Left lung (tissue), 10 donors: Measurements from ENCODE around the gene FAM117A. TPM values are rescaled to one million over a fixed set of nuclear protein-coding genes. Genes with fewer than 3 reads are reported as not detected.
A peak's percentile ranks its signal among the peaks of the same experiment; 100 is the strongest.

Source experiments
- ATAC-seq: fragments of 200-7000 bp; cut with Tn5 transposase; one replicate; pipeline ENCODE4 v1.9.1; 2020; ENCODE audit warnings: moderate library complexity
- DNase-seq, 4 donors: peaks; one replicate each; pipeline ENCODE4 v3.0.0-alpha.2; 2013 to 2020
- H3K27ac ChIP-seq, 2 donors: fragments of 200-600 bp; sonication (generic) in 1 of 2; one replicate each; pipeline versions ENCODE4 v1.5.0 to v1.8.0; 2020 to 2021
- H3K27me3 ChIP-seq, 2 donors: fragments of 200-600 bp; sonication (generic) in 1 of 2; one replicate each; pipeline versions ENCODE4 v1.5.0 to v1.8.0; 2020 to 2021
- H3K36me3 ChIP-seq, 2 donors: fragments of 200-600 bp; sonication (generic) in 1 of 2; one replicate each; pipeline versions ENCODE4 v1.5.0 to v1.8.0; 2020 to 2021
- H3K4me1 ChIP-seq, 2 donors: fragments of 200-600 bp; one replicate each; pipeline ENCODE4 v1.8.0; 2021
- H3K4me3 ChIP-seq, 2 donors: fragments of 200-600 bp; sonication (generic) in 1 of 2; one replicate each; pipeline versions ENCODE4 v1.5.0 to v1.8.0; 2020 to 2021; ENCODE audit warnings: mild to moderate bottlenecking in 1 of 2
- H3K9me3 ChIP-seq, 2 donors: fragments of 200-600 bp; sonication (generic) in 1 of 2; one replicate each; pipeline versions ENCODE4 v1.5.0 to v1.8.0; 2020 to 2021
- intact Hi-C, 2 donors: fragments of 100-400 bp; cut with DNase I; formaldehyde crosslinking; loops; one replicate each; pipeline versions ENCODE4 v1.11.2 to v1.14.2; 2022
- polyA plus RNA-seq, 6 donors: library from polyadenylated mRNA; unstranded; fragments of 120-200 nt; gene quantifications; one replicate each; pipeline ENCODE4 v1.2.1, GENCODE V29; 2013; ENCODE audit not compliant: insufficient read length in 6 of 6
- total RNA-seq, 2 donors: library from RNA; stranded (reverse); fragmentation: NEBNext Ultra II Directional; extraction: Animal tissue kit (Norgen Biotek cat#: 25700); gene quantifications; one replicate each; pipeline ENCODE4 v1.2.1, GENCODE V29; 2021
- TF ChIP-seq, protein P1 (sequence below), 2 donors: fragments of 200-600 bp; sonication (generic) in 1 of 2; IDR thresholded peaks; one replicate each; pipeline versions ENCODE4 v1.5.0 to v1.8.0; 2021; ENCODE audit warnings: antibody characterized with exemption in 2 of 2
- donor health status: DM: no; HTN: yes; CAD: no.
- donor health status: DM: no; HTN: no; CAD: no.

Gene FAM117A
- total and polyA plus RNA-seq, 8 donors, result 11.9 to 27.1 (median 24.1) TPM

DNA sequence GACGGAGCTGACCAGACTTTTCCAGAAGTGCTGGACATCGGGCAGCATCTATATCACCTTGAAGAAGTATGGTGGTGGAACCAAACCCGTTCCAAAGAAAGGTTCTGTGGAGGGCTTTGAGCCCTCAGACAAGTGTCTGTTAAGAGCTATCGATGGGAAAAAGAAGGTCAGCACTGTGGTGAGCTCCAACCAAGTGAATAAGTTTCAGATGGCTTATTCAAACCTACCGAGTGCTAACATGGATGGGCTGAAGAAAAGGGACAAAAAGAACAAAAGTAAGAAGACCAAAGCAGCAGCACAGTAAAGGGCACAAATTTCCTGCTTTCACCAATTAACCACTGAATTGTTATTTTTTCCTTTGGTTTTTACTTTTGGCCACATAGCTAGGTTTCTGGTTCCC lies 31.4 kb upstream of the FAM117A start:
- TF ChIP-seq, protein P1, sequence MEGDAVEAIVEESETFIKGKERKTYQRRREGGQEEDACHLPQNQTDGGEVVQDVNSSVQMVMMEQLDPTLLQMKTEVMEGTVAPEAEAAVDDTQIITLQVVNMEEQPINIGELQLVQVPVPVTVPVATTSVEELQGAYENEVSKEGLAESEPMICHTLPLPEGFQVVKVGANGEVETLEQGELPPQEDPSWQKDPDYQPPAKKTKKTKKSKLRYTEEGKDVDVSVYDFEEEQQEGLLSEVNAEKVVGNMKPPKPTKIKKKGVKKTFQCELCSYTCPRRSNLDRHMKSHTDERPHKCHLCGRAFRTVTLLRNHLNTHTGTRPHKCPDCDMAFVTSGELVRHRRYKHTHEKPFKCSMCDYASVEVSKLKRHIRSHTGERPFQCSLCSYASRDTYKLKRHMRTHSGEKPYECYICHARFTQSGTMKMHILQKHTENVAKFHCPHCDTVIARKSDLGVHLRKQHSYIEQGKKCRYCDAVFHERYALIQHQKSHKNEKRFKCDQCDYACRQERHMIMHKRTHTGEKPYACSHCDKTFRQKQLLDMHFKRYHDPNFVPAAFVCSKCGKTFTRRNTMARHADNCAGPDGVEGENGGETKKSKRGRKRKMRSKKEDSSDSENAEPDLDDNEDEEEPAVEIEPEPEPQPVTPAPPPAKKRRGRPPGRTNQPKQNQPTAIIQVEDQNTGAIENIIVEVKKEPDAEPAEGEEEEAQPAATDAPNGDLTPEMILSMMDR (IDR thresholded peaks at IDR 0.05), result no peak
- no peak overlapping the region for H3K27ac ChIP-seq
- H3K27me3 ChIP-seq, result no peaks in the 10 kb centered on the region
- intact Hi-C loops, result no loop called here
- DNase-seq (no peak), ATAC-seq (no peak)
- peaks cover 2 to 35% of the 10 kb centered on the region in 2 donors for H3K4me1 ChIP-seq
- peaks cover 0 to 88% of the 10 kb centered on the region in 2 donors for H3K36me3 ChIP-seq
- H3K4me3 ChIP-seq, result no peak overlapping the region
- H3K9me3 ChIP-seq, result no peaks in the 10 kb centered on the region

DNA sequence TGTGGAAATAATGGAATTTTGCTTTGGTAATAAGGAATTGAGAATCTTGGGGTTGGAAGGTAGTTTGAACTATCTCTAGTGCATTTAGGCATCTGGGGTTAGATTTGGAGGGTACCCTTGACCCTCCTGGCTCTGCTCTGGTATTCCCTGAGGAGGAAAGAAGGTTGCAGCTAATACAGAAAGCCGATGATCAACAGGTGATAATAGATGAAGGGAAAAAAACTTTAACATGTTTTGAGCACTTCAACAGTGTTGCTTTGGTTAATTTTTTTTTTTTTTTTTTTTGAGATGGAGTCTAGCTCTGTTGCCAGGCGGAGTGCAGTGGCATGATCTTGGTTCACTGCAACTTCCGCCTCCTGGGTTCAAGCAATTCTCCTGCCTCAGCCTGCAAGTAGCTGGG lies 29.4 kb upstream of the FAM117A start:
- TF ChIP-seq, protein P1 (IDR thresholded peaks at IDR 0.05), result no peak
- Histone ChIP-seq H3K27me3 (no peaks in the 10 kb centered on the region), H3K9me3 (no peaks in the 10 kb centered on the region), H3K4me3 (no peak overlapping the region), H3K4me1 (peaks cover 13 to 46% of the 10 kb centered on the region in 2 donors), H3K27ac (no peak overlapping the region), H3K36me3 (peaks cover 0 to 68% of the 10 kb centered on the region in 2 donors)
- ATAC-seq (no peak), DNase-seq (no peak)
- intact Hi-C loops, result no loop called here

DNA sequence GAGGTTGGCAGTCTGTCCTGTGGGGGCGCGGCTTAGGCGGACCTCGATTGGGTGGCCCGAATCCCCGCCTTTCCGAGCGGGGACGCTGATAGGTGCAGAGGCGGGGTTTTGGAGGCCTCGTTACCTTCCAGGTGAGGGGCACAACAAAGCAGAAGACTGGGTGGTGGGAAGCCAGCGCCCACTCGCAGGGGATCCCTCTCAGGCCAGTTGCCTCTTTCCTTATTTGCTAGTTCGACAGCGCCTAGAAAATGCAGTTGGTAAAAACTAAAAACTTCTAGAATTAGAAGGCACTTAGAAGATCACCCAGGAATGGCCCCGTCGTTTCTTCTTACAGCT lies 25.3 kb upstream of the FAM117A start:
- intact Hi-C loops, result loop anchor here in 1 of 2 donors (10.0 kb wide), 1 partner anchor 214 kb away; the partner anchor contains the start of gene NXPH3
- Histone ChIP-seq H3K9me3 (no peaks in the 10 kb centered on the region), H3K4me3 (peak overlapping the region; percentile 95 to 96), H3K4me1 (peaks cover 13 to 32% of the 10 kb centered on the region in 2 donors), H3K27me3 (no peaks in the 10 kb centered on the region), H3K36me3 (peaks cover 0 to 28% of the 10 kb centered on the region in 2 donors), H3K27ac (peak overlapping the region in 1 of 2 donors; percentile 100)
- TF ChIP-seq, protein P1 (IDR thresholded peaks at IDR 0.05), result no peak
- DNase-seq (no peak), ATAC-seq (no peak)

DNA sequence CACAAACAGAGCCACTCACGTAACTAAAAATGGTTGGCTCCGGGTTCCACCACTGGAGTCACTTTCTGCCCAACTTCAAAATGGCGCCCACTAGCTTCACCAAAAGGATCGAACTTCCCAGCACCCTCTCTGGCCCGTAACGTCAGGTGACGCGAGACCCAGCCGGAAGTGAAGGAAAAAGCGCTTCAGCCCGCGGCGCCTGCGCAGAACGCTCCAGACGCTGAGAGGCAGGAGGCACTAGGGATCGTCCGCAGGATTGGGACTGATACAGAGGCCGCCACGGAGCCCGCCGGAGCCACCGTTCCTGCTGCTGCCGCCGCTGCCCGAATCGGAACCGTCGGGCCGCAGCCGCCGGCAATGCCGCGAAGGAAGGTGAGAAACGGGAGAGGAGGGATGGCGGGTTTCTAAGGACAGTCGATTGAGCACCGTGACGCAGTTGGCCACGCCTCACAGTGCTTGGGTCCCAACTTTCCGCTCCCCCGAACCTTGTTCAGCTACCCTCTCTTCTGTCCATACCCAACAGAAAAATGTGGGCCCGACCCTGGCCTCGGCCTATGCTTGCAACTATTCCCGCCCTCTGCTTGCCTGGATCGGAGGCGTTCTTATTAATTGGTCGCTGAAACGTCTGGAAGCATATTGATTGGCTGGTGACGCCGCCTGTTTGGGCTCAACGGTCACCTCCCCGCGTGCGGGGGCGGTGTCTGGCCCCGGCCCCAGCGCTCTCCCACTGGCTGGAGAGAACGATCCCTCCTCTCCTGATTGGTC lies 24.7 kb upstream of the FAM117A start, which contains the start of gene KAT7:
KAT7 (plus strand) TSS at position 204 of the 765 bp plus-strand sequence; CDS start at position 358, 154 bp downstream.
- Histone ChIP-seq H3K4me1 (peaks cover 13 to 32% of the 10 kb centered on the region in 2 donors), H3K27ac (peak within 1 kb of the TSS; percentile 100), H3K4me3 (peak within 1 kb of the TSS; percentile 95 to 96), H3K36me3 (peaks cover 0 to 22% of the 10 kb centered on the region in 2 donors), H3K9me3 (no peaks in the 10 kb centered on the region), H3K27me3 (no peaks in the 10 kb centered on the region)
- TF ChIP-seq, protein P1 (IDR thresholded peaks at IDR 0.05), result no peak
- DNase-seq (peak; percentile 97 to 100 (median 98)), ATAC-seq (peak; percentile 96)
- intact Hi-C loops, result loop anchor here in 1 of 2 donors (10.0 kb wide), 1 partner anchor 214 kb away; the partner anchor contains the start of gene NXPH3

DNA sequence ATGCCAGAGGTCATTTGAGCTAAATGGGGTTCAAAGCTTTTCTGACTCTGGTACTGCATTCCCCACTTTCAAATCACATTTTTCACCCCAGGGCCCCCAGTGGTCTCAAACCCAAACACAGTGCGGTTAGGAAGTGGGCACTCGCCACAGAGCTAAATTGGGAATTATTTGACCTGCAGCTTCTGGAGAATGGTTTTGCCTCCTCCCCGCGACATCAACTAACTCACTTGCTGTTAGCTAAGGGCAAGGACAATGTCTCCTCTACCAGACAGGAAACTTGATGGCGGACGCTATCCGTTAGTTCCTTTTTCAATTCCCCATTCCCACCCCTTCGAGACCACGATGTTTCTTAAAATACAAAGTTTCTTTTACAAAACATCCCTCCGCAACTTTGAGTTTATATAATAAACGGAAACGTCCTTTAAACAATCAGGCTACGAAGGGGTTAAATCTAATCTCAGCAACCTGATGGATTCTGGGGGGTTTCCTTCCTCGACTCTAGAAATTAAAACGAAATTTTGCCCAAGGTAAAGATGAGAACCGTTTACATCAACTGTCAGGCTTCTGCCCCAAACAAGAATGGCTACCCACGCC lies 24.1 kb upstream of the FAM117A start:
- ATAC-seq, result no peak

More for the DNA sequence above, 24.1 kb upstream of the FAM117A start:
- peaks cover 0 to 15% of the 10 kb centered on the region in 2 donors for H3K36me3 ChIP-seq
- TF ChIP-seq, protein P1 (IDR thresholded peaks at IDR 0.05), result no peak
- peak overlapping the region; percentile 100 for H3K27ac ChIP-seq
- peak in 1 of 4 donors; percentile 26 for DNase-seq
- no peaks in the 10 kb centered on the region for H3K9me3 ChIP-seq
- intact Hi-C loops, result loop anchor here in 1 of 2 donors (10.0 kb wide), 1 partner anchor 213 kb away; the partner anchor contains the start of gene NXPH3
- H3K4me3 ChIP-seq, result peak overlapping the region; percentile 95 to 96
- H3K4me1 ChIP-seq, result peaks cover 13 to 32% of the 10 kb centered on the region in 2 donors
- H3K27me3 ChIP-seq, result no peaks in the 10 kb centered on the region
